ENCODE data around the gene MTHFD1. TPM values are rescaled to one million over a fixed set of nuclear protein-coding genes. Genes with fewer than 3 reads are reported as not detected.

The MTHFD1 gene
- total RNA-seq, 1 experiment from 2014 or later, result 57.8 TPM

- no peak for DNase-seq (ENCODE audit: low spot score)
Measured at GRCh38 chr14:64407329-64407728, 19.2 kb downstream of the MTHFD1 start.

GRCh38 chr14:64409126-64409920, 21.2 kb downstream of the MTHFD1 start:
- no peak for DNase-seq (ENCODE audit: low spot score)

- peak; percentile 19 for DNase-seq (ENCODE audit: low spot score)
Measured at GRCh38 chr14:64410084-64410774, 22.1 kb downstream of the MTHFD1 start.

GRCh38 chr14:64411001-64411400, 22.8 kb downstream of the MTHFD1 start:
- no peak for DNase-seq (ENCODE audit: low spot score)

- DNase-seq (ENCODE audit: low spot score), result no peak
Measured at GRCh38 chr14:64412237-64412636, 24.1 kb downstream of the MTHFD1 start.

GRCh38 chr14:64416348-64416932, 28.3 kb downstream of the MTHFD1 start:
- no peak for DNase-seq (ENCODE audit: low spot score)

- no peak for DNase-seq (ENCODE audit: low spot score)
Measured at GRCh38 chr14:64417055-64417770, 29.1 kb downstream of the MTHFD1 start.

- no peak for DNase-seq (ENCODE audit: low spot score)
Measured at GRCh38 chr14:64417771-64418125, 29.6 kb downstream of the MTHFD1 start.

GRCh38 chr14:64419003-64419402, 30.9 kb downstream of the MTHFD1 start:
- DNase-seq (ENCODE audit: low spot score), result no peak

GRCh38 chr14:64421166-64421565, 33.0 kb downstream of the MTHFD1 start:
- DNase-seq (ENCODE audit: low spot score), result no peak

GRCh38 chr14:64422005-64422404, 33.9 kb downstream of the MTHFD1 start:
- no peak for DNase-seq (ENCODE audit: low spot score)

- DNase-seq (ENCODE audit: low spot score), result no peak
Measured at GRCh38 chr14:64422756-64423155, 34.6 kb downstream of the MTHFD1 start.

GRCh38 chr14:64423987-64424386, 35.8 kb downstream of the MTHFD1 start:
- DNase-seq (ENCODE audit: low spot score), result no peak

GRCh38 chr14:64434528-64434927, 46.4 kb downstream of the MTHFD1 start:
- DNase-seq (ENCODE audit: low spot score), result no peak

GRCh38 chr14:64438181-64438841, 50.2 kb downstream of the MTHFD1 start:
- peak; percentile 73 for DNase-seq (ENCODE audit: low spot score)

GRCh38 chr14:64439141-64439540, 51.0 kb downstream of the MTHFD1 start:
- DNase-seq (ENCODE audit: low spot score), result no peak

- no peak for DNase-seq (ENCODE audit: low spot score)
Measured at GRCh38 chr14:64440494-64440893, 52.3 kb downstream of the MTHFD1 start.

GRCh38 chr14:64442300-64442988, 54.3 kb downstream of the MTHFD1 start:
- no peak for DNase-seq (ENCODE audit: low spot score)

GRCh38 chr14:64444140-64444539, 56.0 kb downstream of the MTHFD1 start:
- DNase-seq (ENCODE audit: low spot score), result no peak

GRCh38 chr14:64444984-64445845, 57.1 kb downstream of the MTHFD1 start:
- DNase-seq (ENCODE audit: low spot score), result peak; percentile 39
